IMR-90 (cell line): ENCODE results near the gene CDH12. TPM values are rescaled to one million over a fixed set of nuclear protein-coding genes. Genes with fewer than 3 reads are reported as not detected.

Experiments
- ATAC-seq: fragments of 200-7000 bp; cut with Tn5 transposase; 2 replicates; pipeline ENCODE4 v1.9.1; 2020; ENCODE audit warnings: low read depth, mild to moderate bottlenecking, moderate library complexity
- BruUV-seq: library from RNA; stranded (reverse); fragments of 400-500 nt; replicated peaks from 2 replicates; lab custom pipeline; 2021; lab: Mats Ljungman, UMichigan
- CTCF ChIA-PET: fragments of 300-600 bp; formaldehyde crosslinking; extraction: SDS; loops from one replicate; lab custom pipeline; 2021; ENCODE audit warnings: antibody characterized with exemption; lab: Yijun Ruan, JAX
- POLR2A ChIA-PET: fragments of 300-600 bp; sonication (Branson Sonifier 250); formaldehyde crosslinking; loops from one replicate; lab custom pipeline; 2022; ENCODE audit warnings: antibody characterized with exemption; ENCODE audit not compliant: unreplicated experiment; lab: Charles Lee
- DNase-seq: peaks from one replicate; pipeline ENCODE4 v3.0.0; 2013
- H2AFZ ChIP-seq: replicated peaks from 2 replicates; pipeline ENCODE3; 2013; ENCODE audit warnings: low read length, mild to moderate bottlenecking; ENCODE audit not compliant: poor library complexity
- H2AK5ac ChIP-seq: 2 replicates; pipeline ENCODE4 v1.6.1; 2013; ENCODE audit warnings: low read depth, low read length, inconsistent platforms
- H2AK9ac ChIP-seq: replicated peaks from 2 replicates; pipeline ENCODE3; 2013; ENCODE audit warnings: mild to moderate bottlenecking, low read depth, low read length, moderate library complexity; ENCODE audit not compliant: poor library complexity
- H2BK120ac ChIP-seq: 2 replicates; pipeline ENCODE4 v1.6.1; 2013; ENCODE audit warnings: low read depth, low read length, inconsistent platforms
- H2BK15ac ChIP-seq: 3 replicates; pipeline ENCODE4 v1.6.1; 2013; ENCODE audit warnings: low read depth, low read length, inconsistent platforms
- H2BK20ac ChIP-seq: 2 replicates; pipeline ENCODE4 v1.6.1; 2013; ENCODE audit warnings: low read depth, mild to moderate bottlenecking, inconsistent platforms, low read length, moderate library complexity
- H2BK5ac ChIP-seq: 2 replicates; pipeline ENCODE4 v1.6.1; 2013; ENCODE audit warnings: mild to moderate bottlenecking, low read depth, low read length, inconsistent platforms; ENCODE audit not compliant: poor library complexity, severe bottlenecking
- H3K14ac ChIP-seq: replicated peaks from 2 replicates; pipeline ENCODE4 v1.6.1; 2013; ENCODE audit warnings: low read depth, low read length, inconsistent platforms
- H3K18ac ChIP-seq: 2 replicates; pipeline ENCODE4 v1.6.1; 2013; ENCODE audit warnings: low read depth, low read length, control low read depth
- H3K23ac ChIP-seq: 2 replicates; pipeline ENCODE4 v1.6.1; 2013; ENCODE audit warnings: low read depth, low read length, inconsistent platforms
- H3K27ac ChIP-seq: 2 replicates; pipeline ENCODE4 v1.5.1; 2013; ENCODE audit warnings: mild to moderate bottlenecking, control low read depth, low read length; ENCODE audit not compliant: insufficient read depth
- H3K27me3 ChIP-seq: 2 replicates; pipeline ENCODE4 v1.6.1; 2013; ENCODE audit warnings: low read length; ENCODE audit not compliant: control insufficient read depth, insufficient read depth
- H3K36me3 ChIP-seq: 2 replicates; pipeline ENCODE4 v1.6.1; 2013; ENCODE audit warnings: low read length, mixed read lengths; ENCODE audit not compliant: control insufficient read depth, insufficient read depth
- H3K4ac ChIP-seq: 2 replicates; pipeline ENCODE4 v1.6.1; 2013; ENCODE audit warnings: low read depth, low read length, inconsistent platforms
- H3K4me1 ChIP-seq: 2 replicates; pipeline ENCODE4 v1.6.1; 2013; ENCODE audit warnings: low read length, mixed read lengths; ENCODE audit not compliant: control insufficient read depth, insufficient read depth
- H3K4me2 ChIP-seq: 2 replicates; pipeline ENCODE4 v1.6.1; 2013; ENCODE audit warnings: low read depth, mild to moderate bottlenecking, control low read depth, low read length, moderate library complexity
- H3K4me3 ChIP-seq: 2 replicates; pipeline ENCODE4 v1.5.1; 2013; ENCODE audit warnings: low read depth, mild to moderate bottlenecking, control low read depth, low read length, moderate library complexity; ENCODE audit not compliant: insufficient read depth
- H3K56ac ChIP-seq: 2 replicates; pipeline ENCODE4 v1.6.1; 2013; ENCODE audit warnings: low read length, inconsistent platforms; ENCODE audit not compliant: insufficient read depth; ENCODE audit errors: extremely low read depth
- H3K79me1 ChIP-seq, 2 experiments: 2 replicates each; pipeline ENCODE4 v1.6.1; 2013; ENCODE audit warnings: low read length in 2 of 2, inconsistent platforms in 1 of 2, low read depth in 1 of 2
- H3K9ac ChIP-seq: 2 replicates; pipeline ENCODE4 v1.6.1; 2013; ENCODE audit warnings: low read depth, low read length, control low read depth
- H3K9me1 ChIP-seq: 2 replicates; pipeline ENCODE4 v1.6.1; 2013; ENCODE audit warnings: low read length, inconsistent platforms; ENCODE audit not compliant: insufficient read depth
- H3K9me3 ChIP-seq: 2 replicates; pipeline ENCODE4 v1.6.1; 2013; ENCODE audit warnings: low read length; ENCODE audit not compliant: control insufficient read depth, insufficient read depth
- H4K20me1 ChIP-seq: 2 replicates; pipeline ENCODE4 v1.6.1; 2013; ENCODE audit warnings: low read length, inconsistent platforms; ENCODE audit not compliant: insufficient read depth
- H4K5ac ChIP-seq: 2 replicates; pipeline ENCODE4 v1.6.1; 2013; ENCODE audit warnings: mild to moderate bottlenecking, low read depth, low read length, control low read depth
- H4K8ac ChIP-seq, 2 experiments: 2 replicates each; pipeline ENCODE4 v1.6.1; 2013; ENCODE audit warnings: low read depth in 2 of 2, low read length in 2 of 2, control low read depth in 1 of 2, inconsistent platforms in 1 of 2
- H4K91ac ChIP-seq: 2 replicates; pipeline ENCODE4 v1.6.1; 2013; ENCODE audit warnings: low read depth, low read length, inconsistent platforms; ENCODE audit not compliant: insufficient read depth
- MAZ ChIP-seq: IDR thresholded peaks from 2 replicates; pipeline ENCODE4 v1.6.1; 2012; ENCODE audit warnings: low read depth, mild to moderate bottlenecking, low read length, improper control_type of control experiment, moderate library complexity, borderline replicate concordance
- WGBS, 2 experiments: methylation state at CpG; one replicate each; pipeline versions ENCODE4 v1.1.5 to v1.1.7; 2013; ENCODE audit warnings: missing lambda C conversion rate in 2 of 2; ENCODE audit not compliant: insufficient read length in 1 of 2; ENCODE audit errors: extremely low coverage in 2 of 2; 5-methylcytosine and 5-hydroxymethylcytosine counted together
- dilution Hi-C: fragments of 300-500 bp; cut with HindIII; formaldehyde crosslinking; loops from one replicate; pipeline ENCODE4 v1.14.3; 2018; ENCODE audit warnings: low sequenced_read_pairs; ENCODE audit not compliant: unreplicated experiment
- in situ Hi-C: fragments of 300-500 bp; cut with MboI; formaldehyde crosslinking; loops from 3 replicates; pipeline ENCODE4 v1.14.3; 2019; ENCODE audit warnings: low sequenced_read_pairs, inconsistent platforms, mixed read lengths
- intact Hi-C: fragments of 100-400 bp; cut with micrococcal nuclease; formaldehyde crosslinking; loops from 2 replicates; pipeline ENCODE4 v1.10.0; 2022
- polyA plus RNA-seq, 3 experiments: library from polyadenylated mRNA; depleted of rRNA; stranded (reverse); fragments of >200 nt; gene quantifications; 2 replicates each; pipeline ENCODE4 v1.2.3, GENCODE V29; 2012; ENCODE audit warnings: low replicate concordance in 1 of 3
- total RNA-seq: library from RNA; depleted of rRNA; stranded (reverse); fragments of >200 nt; gene quantifications from 2 replicates; pipeline ENCODE4 v1.2.3, GENCODE V29; 2012

Gene CDH12
- total and polyA plus RNA-seq, 2 of the 4 experiments (the other 2 are of a cell fraction): not detected

DNA sequence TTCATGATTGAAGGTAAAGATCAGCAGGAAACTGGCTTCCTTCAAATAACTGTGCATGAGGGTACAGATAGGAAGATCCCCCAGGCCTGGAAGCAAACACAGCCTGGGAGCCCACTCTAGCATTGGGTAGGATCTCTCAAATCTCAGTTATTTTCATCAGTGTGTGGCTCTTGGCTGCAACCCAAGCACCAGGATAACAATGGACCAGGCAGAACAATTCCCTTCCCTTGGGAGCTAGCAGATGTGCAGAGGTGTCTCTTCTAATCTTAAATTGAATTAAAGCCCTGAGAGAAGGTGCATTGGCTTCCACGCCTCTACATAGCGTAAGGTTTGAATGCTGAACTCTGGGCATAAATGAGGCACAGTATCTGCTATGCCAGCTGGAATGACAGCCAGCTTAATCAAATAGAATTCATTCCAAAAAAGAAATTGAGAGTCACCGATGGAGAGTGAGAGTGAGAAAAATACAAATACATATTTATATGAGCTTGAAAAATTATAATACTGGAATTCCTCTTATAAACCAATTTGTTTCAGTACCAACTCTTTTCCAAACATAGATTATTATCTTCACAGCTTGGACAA is 957.3 kb downstream of the CDH12 start:
- Histone ChIP-seq H3K9me3 (no peaks in the 10 kb centered on the region), H3K23ac (no peak overlapping the region), H2BK120ac (no peak overlapping the region), H4K20me1 (no peaks in the 10 kb centered on the region), H2AK9ac (no peak overlapping the region), H3K4me1 (no peaks in the 10 kb centered on the region), H2AK5ac (no peak overlapping the region), H2BK15ac (no peak overlapping the region), H2AFZ (no peak overlapping the region), H4K91ac (no peak overlapping the region), H3K27ac (no peak overlapping the region), H3K18ac (no peak overlapping the region), H3K9me1 (no peaks in the 10 kb centered on the region), H3K27me3 (no peaks in the 10 kb centered on the region), H3K4me3 (no peak overlapping the region), H3K56ac (no peak overlapping the region), H3K4ac (no peak overlapping the region), H3K36me3 (no peaks in the 10 kb centered on the region), H3K79me1 (no peaks in the 10 kb centered on the region), H4K8ac (no peak overlapping the region), H3K14ac (no peak overlapping the region), H3K9ac (no peak overlapping the region), H4K5ac (no peak overlapping the region), H3K4me2 (no peak overlapping the region), H2BK20ac (no peak overlapping the region), H2BK5ac (no peak overlapping the region)
- in situ Hi-C loops: no loop called here
- ATAC-seq (no peak), DNase-seq (no peak)
- WGBS, 2 experiments: no CpG with 5 or more reads among the region's 3 CpGs
- TF ChIP-seq MAZ: no peak
- ChIA-PET POLR2A (no interaction called here), CTCF (no interaction called here)
- BruUV-seq: no TSS peak
- dilution Hi-C loops: no loop called here
- intact Hi-C loops: no loop called here
